Right kidney (tissue), 9 donors: ENCODE measurements around the gene PSMG4.

ENCODE experiments used
- DNase-seq: peaks from one replicate; pipeline ENCODE4 v3.0.0-alpha.2; 2016
- long read RNA-seq, 8 donors: transcript quantifications; one replicate each; lab custom pipeline, GENCODE V29; 2026

Gene PSMG4, protein sequence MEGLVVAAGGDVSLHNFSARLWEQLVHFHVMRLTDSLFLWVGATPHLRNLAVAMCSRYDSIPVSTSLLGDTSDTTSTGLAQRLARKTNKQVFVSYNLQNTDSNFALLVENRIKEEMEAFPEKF
- long read RNA-seq, donor 1, full-length matches to known transcripts: 26 of 26 reads
- long read RNA-seq, donor 1, partial matches to known transcripts: 0 of 26 reads
- long read RNA-seq, donor 1, other reads (novel, unspliced or antisense): 0 of 26 reads
- long read RNA-seq, donor 2, full-length matches to known transcripts: 19 of 19 reads
- long read RNA-seq, donor 2, partial matches to known transcripts: 0 of 19 reads
- long read RNA-seq, donor 2, other reads (novel, unspliced or antisense): 0 of 19 reads
- long read RNA-seq, donor 3, transcript PSMG4-206 (3 exons, 838 nt): major isoform, 6 of 6 reads
- long read RNA-seq, donor 3, partial matches to known transcripts: 0 of 6 reads
- long read RNA-seq, donor 3, other reads (novel, unspliced or antisense): 0 of 6 reads
- long read RNA-seq, donor 4, full-length matches to known transcripts: 11 of 17 reads
- long read RNA-seq, donor 4, partial matches to known transcripts: 0 of 17 reads
- long read RNA-seq, donor 4, other reads (novel, unspliced or antisense): 6 of 17 reads
- long read RNA-seq, donor 5, transcript PSMG4-206 (3 exons, 838 nt): major isoform, 13 of 13 reads
- long read RNA-seq, donor 5, partial matches to known transcripts: 0 of 13 reads
- long read RNA-seq, donor 5, other reads (novel, unspliced or antisense): 0 of 13 reads
- long read RNA-seq, donor 6, full-length matches to known transcripts: 11 of 11 reads
- long read RNA-seq, donor 6, partial matches to known transcripts: 0 of 11 reads
- long read RNA-seq, donor 6, other reads (novel, unspliced or antisense): 0 of 11 reads
- long read RNA-seq, donor 7, full-length matches to known transcripts: 28 of 39 reads
- long read RNA-seq, donor 7, partial matches to known transcripts: 6 of 39 reads
- long read RNA-seq, donor 7, other reads (novel, unspliced or antisense): 5 of 39 reads
- long read RNA-seq, donor 8, full-length matches to known transcripts: 14 of 14 reads
- long read RNA-seq, donor 8, partial matches to known transcripts: 0 of 14 reads
- long read RNA-seq, donor 8, other reads (novel, unspliced or antisense): 0 of 14 reads

DNA sequence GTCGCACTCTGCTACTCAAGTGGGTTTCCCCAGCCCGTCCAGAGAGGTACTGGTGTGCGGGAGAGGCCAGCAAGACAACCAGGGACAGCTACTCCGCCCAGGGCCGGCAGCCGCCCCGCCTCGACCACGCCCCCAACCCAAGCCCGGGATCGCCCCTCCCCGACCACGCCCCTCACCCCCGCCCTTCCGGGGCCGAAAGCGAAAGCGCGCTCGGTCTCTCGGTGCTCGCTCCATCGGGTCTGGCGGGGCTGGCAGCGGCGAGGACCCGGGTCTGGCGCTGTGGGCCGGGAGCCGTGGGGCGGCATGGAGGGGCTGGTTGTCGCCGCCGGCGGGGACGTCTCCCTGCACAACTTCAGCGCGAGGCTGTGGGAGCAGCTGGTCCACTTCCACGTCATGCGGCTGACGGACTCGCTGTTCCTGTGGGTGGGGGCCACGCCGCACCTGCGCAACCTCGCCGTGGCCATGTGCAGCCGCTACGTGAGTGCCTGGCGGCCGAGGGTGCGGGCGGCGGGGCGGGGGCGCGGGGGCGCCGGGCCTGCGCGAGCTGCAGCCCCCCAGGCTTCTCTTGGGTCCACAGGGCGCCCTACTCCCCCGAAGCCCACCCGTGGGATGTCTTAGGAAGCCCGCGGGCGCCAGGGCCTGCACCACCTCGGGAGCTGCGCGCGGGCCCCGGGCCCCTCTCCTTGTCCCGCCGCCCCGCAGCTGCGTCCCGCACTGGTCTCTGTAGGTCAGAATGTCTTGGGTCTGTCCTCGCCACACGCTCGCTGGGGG is at the start of gene PSMG4:
Gene PSMG4 (plus strand): TSS at position 228 of the 771 bp plus-strand sequence. CDS start 76 bp downstream, at position 304.
- DNase-seq: peak; percentile 90

DNA sequence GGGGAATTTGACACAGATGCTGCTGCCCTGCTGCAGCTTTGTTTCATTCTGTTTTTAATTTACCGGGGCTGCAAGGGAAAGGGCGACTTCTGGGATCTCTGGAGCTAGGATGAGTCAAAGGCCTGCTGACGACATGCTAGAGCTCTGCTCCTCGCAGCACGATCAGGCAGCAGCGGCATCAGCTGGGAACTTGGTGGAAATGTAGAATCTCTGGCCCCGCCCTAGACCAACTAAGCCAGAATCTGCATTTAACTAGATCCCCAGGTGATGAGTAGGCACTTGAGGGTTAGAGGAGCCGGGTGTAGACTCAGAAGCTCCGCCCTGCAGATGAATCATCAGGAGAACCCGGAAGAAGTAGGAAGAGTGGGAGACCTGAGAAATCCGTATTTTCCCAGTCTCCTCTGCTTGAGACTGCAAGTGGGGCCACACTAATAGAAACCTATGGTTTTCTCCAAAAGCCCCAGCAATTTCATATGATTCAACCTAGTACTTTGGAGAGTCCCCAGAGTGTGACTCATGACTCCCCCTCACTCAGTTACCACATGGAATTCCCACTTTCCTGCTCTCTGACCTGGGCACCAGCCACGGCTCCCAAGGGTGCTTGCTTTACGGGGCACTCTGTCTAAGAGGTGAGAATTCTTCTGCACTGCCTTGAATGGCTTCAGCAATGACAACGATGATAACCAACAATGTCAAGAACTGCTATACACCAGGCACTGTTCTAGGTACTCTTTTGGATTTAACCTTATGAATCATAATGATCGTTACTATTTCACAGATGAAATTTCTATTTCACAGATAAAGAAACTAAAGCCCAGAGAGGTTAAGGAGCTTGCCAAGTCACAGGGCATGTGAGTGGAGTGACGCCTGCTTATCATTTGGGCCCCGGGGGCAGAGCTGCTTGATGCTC is 49.4 kb upstream of the PSMG4 start:
- DNase-seq: no peak

- DNase-seq: no peak
Observed at GRCh38 chr6:3210024-3210610, 48.6 kb upstream of the PSMG4 start.

GRCh38 chr6:3211681-3212080 is 47.1 kb upstream of the PSMG4 start:
- no peak for DNase-seq

DNA sequence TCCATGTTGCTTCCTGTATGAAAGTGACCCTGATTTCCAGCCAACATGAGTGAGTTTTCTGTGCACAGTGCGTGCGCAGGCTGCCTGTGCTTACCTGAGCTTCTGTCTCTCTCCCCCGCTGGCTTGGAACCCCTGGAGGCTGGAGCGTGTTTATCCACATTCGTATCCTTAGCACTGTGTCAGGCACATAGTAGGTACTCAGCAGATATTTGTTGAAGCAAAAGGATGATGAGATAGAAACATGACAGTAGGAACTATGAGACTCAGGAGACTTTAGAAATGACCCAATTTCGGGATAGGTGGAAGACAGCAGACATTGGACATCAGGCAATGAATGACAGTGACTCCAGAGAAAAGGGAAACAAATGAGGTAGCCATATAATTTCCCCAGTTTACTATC is 46.5 kb upstream of the PSMG4 start:
- DNase-seq: no peak

GRCh38 chr6:3213334-3213695 is 45.4 kb upstream of the PSMG4 start:
- DNase-seq: no peak

DNA sequence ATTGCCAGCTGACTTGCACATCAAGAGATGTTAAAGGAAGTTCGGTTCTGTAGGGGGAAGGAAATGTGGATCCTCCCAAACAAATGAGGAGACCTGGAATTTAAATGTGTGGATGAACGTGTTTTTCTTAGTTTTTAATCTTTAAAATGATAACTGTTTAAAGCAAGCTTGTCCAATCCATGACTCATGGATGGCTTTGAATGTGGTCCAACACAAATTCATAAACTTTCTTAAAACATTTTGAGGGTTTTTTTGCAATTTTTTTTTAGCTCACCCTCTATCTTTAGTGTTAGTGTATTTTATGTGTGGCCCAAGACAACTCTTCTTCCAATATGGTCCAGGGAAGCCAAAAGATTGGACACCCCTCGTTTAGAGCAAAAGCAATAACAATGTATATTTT is 43.8 kb upstream of the PSMG4 start:
- no peak for DNase-seq

DNA sequence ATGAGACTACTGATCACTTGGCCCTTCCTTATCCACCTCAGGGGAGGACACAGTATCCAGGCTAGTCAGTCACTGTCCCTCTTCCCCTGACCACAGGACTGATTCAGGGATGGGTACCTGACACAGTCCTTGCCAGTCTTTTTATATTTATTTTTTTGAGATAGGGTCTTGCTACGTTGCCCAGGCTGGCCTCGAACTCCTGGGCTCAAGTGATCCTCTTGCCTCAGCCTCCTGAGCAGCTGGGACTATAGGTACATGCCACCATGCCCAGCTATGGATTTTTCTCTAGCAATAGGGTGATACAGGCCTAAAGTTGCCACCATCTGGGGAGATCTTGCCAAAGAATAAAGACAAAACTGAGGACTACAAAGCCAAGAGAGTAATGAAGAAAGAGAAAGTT is 41.5 kb upstream of the PSMG4 start:
- no peak for DNase-seq

DNA sequence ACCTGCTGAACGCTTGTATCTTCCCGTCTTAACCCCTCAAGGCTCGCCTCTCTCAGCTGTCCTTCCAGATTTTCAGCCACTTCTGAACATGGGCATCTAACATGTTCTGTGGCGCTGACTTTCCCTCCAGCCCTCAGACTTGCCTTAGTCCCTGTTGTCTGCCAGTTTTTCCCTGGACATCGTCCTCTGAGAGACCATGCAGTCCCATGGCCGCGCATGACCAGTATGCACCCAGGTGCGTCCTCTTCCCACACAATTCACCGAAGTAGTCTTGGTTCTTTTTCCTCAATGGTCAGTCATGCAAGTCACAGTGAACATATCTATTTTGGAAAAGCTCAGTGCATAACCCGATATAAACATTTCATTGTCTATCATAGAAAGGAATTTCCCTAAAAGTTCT is 40.5 kb upstream of the PSMG4 start:
- DNase-seq: no peak

GRCh38 chr6:3220366-3220765 is 38.4 kb upstream of the PSMG4 start:
- DNase-seq: no peak

DNA sequence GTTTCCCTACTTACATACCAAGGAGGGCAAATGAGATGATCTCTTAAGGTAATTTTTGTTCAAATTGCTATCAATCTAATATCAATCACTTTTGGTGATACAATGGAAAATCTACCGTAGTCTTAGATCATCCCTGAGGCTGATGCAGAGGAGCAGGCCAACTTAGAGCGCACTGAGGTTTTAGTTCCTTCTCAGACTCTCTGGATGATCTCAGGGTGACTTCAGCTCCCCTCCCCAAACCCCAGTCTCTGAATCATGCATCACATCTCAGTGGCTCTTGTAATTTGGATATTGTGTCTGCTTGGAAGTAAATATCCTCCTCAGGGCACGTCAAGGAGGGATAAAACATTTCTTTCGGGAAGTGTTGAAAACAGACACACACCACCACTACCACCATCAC is 37.2 kb upstream of the PSMG4 start:
- no peak for DNase-seq

- no peak for DNase-seq
Observed at GRCh38 chr6:3222506-3223038, 36.2 kb upstream of the PSMG4 start.

- no peak for DNase-seq
Observed at GRCh38 chr6:3226042-3226441, 32.7 kb upstream of the PSMG4 start.

GRCh38 chr6:3226481-3227362 is 32.0 kb upstream of the PSMG4 start:
- DNase-seq: peak; percentile 84

GRCh38 chr6:3227363-3228045 is 31.2 kb upstream of the PSMG4 start, which contains the start of gene TUBB2B:
Gene TUBB2B, minus strand, starts transcription at chr6:3227653. Its CDS starts 110 bp downstream, at chr6:3227543.
- no peak for DNase-seq

DNA sequence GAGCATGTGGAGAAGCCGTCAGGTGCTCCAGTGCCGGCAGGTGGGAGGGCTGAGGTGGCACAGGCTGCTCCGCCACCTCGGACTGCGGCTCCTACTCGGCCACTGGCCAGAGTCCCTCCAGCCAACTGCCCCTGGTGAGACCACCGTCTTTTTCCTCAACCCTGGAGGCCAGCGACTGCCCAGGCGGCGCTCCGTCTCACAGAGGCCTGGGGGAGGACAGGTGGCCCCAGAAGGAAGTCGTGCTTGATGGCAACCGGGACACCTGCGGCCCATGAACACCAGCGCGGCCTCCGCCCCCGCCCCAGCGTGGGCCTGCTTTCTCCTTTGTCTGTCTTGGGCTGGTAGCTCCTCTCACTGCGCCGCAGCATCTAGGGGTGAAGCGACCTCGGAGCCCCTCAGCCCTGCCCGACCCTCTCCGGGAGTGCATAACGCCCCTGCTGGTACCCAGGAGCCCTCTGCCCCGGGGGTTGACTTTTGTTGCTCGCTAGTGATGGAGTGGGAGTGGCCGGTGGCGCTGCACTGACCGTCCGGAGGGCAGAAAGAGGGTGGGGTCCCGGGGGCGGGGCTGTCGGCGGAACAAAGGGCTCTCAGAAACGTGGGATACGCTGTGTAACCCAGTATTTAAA is 30.6 kb upstream of the PSMG4 start:
- DNase-seq: peak; percentile 88

- DNase-seq: peak; percentile 84
Observed at GRCh38 chr6:3228771-3229565, 29.8 kb upstream of the PSMG4 start.
